Mammary epithelial cell (primary cell): Measurements from ENCODE around the gene MT1B.

ENCODE experiments used
- CTCF ChIP-seq, 2 donors: IDR thresholded peaks in 1 of 2; conservative IDR thresholded peaks in 1 of 2; 2 replicates each; pipeline ENCODE4 v1.5.1; 2011 to 2012; ENCODE audit warnings: inconsistent platforms in 2 of 2, low read length in 2 of 2, mild to moderate bottlenecking in 2 of 2, control low read depth in 1 of 2, low read depth in 1 of 2; ENCODE audit not compliant: insufficient read depth in 1 of 2; ENCODE audit errors: extremely low read depth in 1 of 2
- EZH2 ChIP-seq: IDR thresholded peaks from 2 replicates; pipeline ENCODE4 v1.6.1; 2012; ENCODE audit warnings: low read length, inconsistent platforms, borderline replicate concordance

- TF ChIP-seq EZH2 (no peak), CTCF (conservative IDR thresholded peaks at IDR 0.05 in 1 of 2, IDR thresholded peaks at IDR 0.05 in 1 of 2; ENCODE audit: extremely low read depth in 1 of 2, insufficient read depth in 1 of 2, low read depth in 1 of 2, low read length in 2 of 2) (no peak)
These were observed 30.4 kb downstream of the MT1B start, which contains the start of gene MT1X for GRCh38 chr16:56681939-56682702.
